HepG2 (cell line): ENCODE data around the gene CCDC116. TPM values are rescaled to one million over a fixed set of nuclear protein-coding genes. Genes with fewer than 3 reads are reported as not detected.

Experiments used
- FOXM1 ChIP-seq: sonication (generic); formaldehyde crosslinking; IDR thresholded peaks from 2 replicates; pipeline ENCODE4 v1.5.0; 2020; ENCODE audit warnings: missing genetic modification reagents
- MLXIP ChIP-seq: sonication (generic); formaldehyde crosslinking; IDR thresholded peaks from 2 replicates; pipeline ENCODE4 v1.9.0; 2021; ENCODE audit warnings: missing genetic modification reagents, borderline replicate concordance
- MTF1 ChIP-seq: sonication (generic); formaldehyde crosslinking; IDR thresholded peaks from 2 replicates; pipeline ENCODE4 v1.5.0; 2020; ENCODE audit warnings: missing genetic modification reagents
- REST ChIP-seq, 2 experiments: IDR thresholded peaks; 2 replicates each; pipeline ENCODE4 v1.6.1; 2011 to 2012; ENCODE audit warnings: low read length in 2 of 2, borderline replicate concordance in 1 of 2, low read depth in 1 of 2, mild to moderate bottlenecking in 1 of 2, moderate library complexity in 1 of 2
- polyA plus RNA-seq, 8 experiments: library from polyadenylated mRNA; depleted of rRNA in 3 of 8; stranded (reverse) in 7 of 8; unstranded in 1 of 8; fragments of >200 nt; fragmentation: Illumina TruSeq in 4 of 8; extraction: Trizol in 4 of 8; gene quantifications; 2 replicates each; pipeline versions ENCODE4 v1.2.1 to v1.2.3, GENCODE V29; 2011 to 2016; ENCODE audit warnings: low read depth in 4 of 8, missing spikeins in 1 of 8, mixed read lengths in 1 of 8; ENCODE audit not compliant: insufficient read depth in 1 of 8
- total RNA-seq, 5 experiments: library from RNA; depleted of rRNA; stranded (reverse); fragments of >200 nt; fragmentation: Illumina TruSeq; extraction: Trizol; gene quantifications; 2 replicates each; pipeline ENCODE4 v1.2.3, GENCODE V29; 2016; ENCODE audit warnings: low read depth in 1 of 5

The CCDC116 gene
- total and polyA plus RNA-seq, 2 of the 13 experiments (the other 11 are each of a cell fraction or from before 2014, with no cell fraction given): 0.15 to 0.33 TPM

GRCh38 chr22:21680830-21681565, 48.4 kb downstream of the CCDC116 start (continued):
- no peak for TF ChIP-seq REST (IDR thresholded peaks at IDR 0.05; ENCODE audit: borderline replicate concordance in 1 of 2, low read depth in 1 of 2, low read length in 2 of 2)
- TF ChIP-seq MLXIP (CRISPR knock-in tag): no peak
- TF ChIP-seq FOXM1 (CRISPR knock-in tag): no peak
- no peak for TF ChIP-seq MTF1 (CRISPR knock-in tag)
- TF ChIP-seq, all 625 proteins: peak for 0
